GM03348 (cell line): ENCODE results near the gene SLC48A1.

Experiments used
- DNase-seq: peaks from one replicate; pipeline ENCODE4 v3.0.0; 2012; ENCODE audit warnings: low spot score

SLC48A1 gene

GRCh38 chr12:47744005-47744651 is 28.9 kb upstream of the SLC48A1 start:
- no peak for DNase-seq

GRCh38 chr12:47744778-47745436 is 28.1 kb upstream of the SLC48A1 start:
- DNase-seq, result no peak

DNA sequence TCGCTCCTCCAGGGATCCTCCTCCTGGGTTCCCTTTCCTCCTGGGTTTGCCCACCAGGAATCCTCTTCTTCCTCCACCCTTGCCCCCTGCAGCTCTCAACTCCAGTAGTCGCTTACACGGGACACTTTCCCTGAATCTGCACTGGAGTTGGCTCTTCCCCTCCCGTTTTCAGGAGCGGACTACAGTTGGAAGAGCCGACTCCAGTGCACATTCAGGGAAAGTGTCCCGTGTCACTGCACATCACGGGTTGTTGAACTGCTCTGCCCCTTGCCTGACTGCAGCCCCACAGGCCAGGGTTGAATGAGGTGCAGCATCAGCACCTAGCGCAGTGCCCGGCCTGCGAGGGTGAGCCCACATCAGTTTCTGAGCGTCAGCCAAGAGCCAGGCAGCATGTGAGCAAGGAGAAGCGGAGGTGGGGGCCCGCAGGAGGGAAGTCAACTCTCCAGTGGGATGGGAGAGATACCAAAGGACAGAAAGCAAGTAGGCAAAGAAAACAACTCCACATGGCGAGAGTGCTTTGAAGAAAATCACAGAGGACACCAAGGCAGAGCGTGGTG is 27.5 kb upstream of the SLC48A1 start:
- no peak for DNase-seq

DNA sequence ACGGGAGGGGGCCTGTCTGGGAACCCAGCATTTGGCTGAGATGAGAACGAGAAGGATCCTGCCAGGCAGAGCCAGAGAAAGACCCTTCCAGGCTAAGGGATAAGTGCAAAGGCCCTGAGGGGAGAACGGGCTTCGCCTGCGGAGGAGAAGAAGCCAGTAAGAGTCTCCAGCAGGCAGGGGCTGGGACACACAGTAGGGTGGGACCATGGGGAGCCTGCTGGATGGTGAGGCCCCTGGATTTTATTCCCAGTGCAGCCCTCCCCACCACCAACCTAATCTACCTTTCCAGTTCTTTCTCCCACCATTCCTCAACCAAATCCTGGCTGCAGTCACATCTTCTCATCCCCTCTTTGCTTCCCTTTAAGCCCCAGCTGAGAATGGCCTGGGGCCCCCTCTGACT is 27.0 kb upstream of the SLC48A1 start:
- DNase-seq, result no peak

GRCh38 chr12:47746523-47746922 is 26.5 kb upstream of the SLC48A1 start:
- no peak for DNase-seq

- DNase-seq, result no peak
These were observed 25.9 kb upstream of the SLC48A1 start for GRCh38 chr12:47747126-47747525.

DNA sequence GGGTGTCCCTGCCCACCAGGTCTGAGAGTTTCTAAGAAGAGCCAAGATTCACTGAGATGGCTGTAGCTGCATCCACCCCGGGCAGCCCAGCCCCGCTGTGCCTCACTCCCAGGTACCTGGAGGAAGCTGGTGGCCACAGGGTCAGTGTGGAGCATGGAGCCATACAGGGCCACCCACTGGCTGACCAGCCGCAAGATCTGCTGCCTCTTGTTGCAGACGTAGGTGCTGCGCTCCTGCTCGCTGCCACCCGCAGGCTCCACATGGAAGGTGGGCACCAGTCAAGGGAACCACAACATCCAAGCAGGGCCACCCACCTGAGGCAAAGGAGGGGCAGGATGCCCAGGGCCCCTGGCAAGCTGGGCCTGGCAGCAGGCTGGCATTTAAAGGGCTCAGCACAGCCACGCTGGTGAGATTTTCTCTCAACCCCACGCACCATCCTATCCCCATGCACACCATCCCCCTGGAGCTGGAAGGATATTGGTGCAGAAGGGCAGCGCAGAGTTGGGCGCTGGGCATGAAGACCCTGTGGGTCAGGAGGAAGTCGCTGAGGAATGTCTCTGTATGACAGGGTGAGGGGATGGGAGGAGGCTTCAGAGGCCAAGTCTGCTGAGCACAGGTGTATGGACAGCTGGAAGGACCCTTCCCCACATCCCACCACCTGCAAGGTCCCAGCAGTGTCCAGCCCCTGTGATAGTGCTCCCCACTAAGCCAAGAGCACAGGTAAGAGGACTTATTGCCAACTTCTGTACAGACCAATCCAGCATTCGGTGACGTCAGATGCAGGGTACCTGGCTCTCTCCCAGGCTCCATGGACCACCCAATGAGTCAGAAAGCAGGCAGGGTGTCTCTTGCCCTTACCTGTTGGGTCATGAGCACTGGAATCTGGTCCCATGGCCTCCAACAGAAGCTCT is 25.2 kb upstream of the SLC48A1 start:
- no peak for DNase-seq

DNA sequence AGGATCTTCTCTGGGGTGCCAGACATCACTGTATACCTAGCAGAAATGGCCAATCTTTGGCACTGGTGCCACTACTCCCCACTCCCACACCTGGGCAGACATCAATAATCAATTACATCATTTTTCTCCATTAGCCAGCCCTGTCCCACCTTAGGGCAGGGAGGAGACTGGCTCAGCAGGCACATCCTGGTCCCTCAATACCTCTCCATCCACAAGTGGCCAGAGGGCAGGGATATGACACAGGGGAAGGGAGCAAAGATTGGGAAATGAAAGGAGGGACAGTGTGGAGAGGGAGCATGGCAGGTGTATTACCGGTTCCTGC is 24.6 kb upstream of the SLC48A1 start:
- DNase-seq, result no peak

GRCh38 chr12:47748899-47749298 is 24.1 kb upstream of the SLC48A1 start:
- DNase-seq, result no peak

DNA sequence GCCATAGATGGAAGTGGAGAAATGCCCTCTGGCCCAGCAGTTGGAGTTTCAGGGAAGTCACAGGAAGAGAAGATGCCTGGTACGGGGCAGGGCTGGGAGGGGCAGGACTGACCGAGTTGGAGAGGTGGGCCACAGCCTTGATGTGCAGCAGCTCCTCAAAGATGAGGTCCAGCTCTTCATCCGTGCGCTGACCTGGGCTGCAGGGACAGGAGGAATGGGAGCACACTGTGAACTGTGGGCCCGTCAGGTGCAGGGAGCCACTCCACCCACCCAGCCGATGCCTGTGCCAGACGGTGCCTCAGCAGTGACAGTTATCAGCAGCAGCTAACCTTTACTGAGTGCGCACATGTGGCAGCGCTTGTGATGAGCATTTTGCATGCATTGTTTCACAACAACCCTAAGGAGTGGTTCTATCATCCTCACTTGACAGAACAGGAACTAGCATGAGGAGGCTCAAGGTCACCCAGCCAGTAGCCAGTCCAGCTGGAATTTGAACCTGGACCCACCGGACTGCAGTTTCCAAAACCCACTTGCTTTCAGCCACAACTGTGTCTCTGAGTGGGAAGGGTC is 22.7 kb upstream of the SLC48A1 start:
- no peak for DNase-seq

DNA sequence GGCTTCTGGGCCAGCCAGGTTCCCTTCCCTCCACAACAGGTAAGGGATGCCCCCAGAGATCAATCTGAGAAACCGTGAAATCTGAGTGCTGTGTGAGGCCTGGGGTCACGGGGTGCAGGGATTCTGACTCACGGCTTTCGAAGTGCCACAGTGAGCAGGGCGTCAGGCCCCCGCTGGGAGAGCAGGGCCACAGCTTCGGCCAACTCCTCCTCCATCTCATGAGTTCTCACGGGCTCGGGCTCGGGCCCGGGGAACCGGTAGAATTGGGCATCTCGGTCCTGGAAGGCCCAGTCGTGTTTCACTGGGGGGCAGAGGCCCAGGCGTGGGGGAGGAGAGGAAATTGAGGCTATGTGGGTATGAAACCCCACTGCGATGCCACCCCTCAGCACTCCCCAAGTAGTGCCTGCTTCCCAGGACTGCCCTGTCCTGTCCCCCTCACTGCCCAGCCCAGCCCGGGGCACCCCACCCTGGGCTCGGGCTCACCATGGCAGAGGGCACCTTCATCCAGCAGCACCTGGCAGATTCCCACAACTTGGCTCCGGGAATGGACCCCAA is 22.0 kb upstream of the SLC48A1 start:
- DNase-seq, result no peak

DNA sequence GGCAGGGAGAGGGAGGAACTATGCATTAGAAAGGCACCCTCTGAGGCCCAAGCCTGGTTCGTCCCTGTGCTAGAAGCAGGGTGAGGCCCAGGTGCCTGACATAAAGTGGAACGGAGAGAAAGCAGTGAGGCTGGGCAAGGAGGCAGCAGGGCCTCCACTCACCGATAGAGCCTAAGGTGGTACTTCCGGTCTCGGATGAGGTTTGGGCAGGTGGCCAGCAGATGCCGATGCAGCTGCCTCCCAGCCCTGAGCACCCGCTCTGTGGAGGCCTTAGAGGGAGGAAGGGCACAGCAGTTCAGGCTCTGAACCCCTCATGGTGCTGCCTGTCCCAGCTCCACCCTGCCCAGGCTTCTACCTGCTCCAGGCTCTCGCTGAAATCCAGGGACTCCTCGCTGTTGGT is 21.5 kb upstream of the SLC48A1 start:
- no peak for DNase-seq

GRCh38 chr12:47752121-47752520 is 20.9 kb upstream of the SLC48A1 start:
- no peak for DNase-seq

- DNase-seq, result peak; percentile 79
These were observed 20.5 kb upstream of the SLC48A1 start for GRCh38 chr12:47752552-47752951.

DNA sequence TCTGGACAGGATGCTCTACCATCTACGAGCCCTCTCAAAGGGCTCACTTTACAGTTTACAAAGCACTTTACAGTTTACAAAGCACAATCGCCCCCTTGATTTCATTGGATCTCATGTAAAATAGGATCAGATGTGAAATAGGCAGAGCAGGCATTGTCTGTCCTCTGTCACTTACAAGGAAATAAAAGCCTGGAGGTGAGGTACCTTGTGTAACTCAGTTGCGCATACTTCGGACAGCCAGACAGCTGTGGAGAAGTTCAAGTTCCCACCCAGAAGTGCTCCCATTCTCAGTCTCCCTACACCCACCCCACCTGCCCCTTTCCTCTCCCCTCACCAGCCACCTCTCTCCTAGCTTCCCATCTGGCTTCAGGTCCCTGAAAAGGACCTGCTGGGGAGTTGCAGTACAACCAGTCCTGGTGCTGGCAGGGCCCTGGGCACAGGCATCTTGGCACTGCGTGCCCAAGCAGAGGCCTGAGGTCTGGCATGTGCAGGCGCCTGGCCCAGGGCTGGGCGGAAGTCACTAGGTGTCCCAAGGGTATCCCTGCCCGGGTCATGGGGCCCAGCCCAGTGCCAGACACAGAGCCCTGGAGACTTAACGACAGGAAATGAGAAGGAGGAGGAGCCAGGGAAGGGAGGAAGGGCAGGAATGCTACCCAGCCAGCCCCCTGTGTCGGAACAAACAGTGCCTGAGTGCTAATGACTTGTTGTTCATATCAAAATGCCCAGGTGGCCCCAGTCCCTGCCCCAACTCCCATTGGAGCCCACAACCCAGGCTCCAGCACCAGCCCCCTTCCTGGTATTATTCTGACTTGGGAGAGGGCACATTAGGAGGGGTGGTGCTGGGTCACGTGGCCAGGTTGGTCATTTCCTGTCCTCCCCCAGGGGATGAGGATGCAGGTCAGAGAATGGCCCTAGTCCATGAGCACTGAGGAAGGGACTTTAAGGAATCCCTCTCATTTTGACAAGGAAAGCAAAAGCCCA is 19.7 kb upstream of the SLC48A1 start:
- DNase-seq, result no peak

- DNase-seq, result no peak
These were observed 18.9 kb upstream of the SLC48A1 start for GRCh38 chr12:47754126-47754525.

DNA sequence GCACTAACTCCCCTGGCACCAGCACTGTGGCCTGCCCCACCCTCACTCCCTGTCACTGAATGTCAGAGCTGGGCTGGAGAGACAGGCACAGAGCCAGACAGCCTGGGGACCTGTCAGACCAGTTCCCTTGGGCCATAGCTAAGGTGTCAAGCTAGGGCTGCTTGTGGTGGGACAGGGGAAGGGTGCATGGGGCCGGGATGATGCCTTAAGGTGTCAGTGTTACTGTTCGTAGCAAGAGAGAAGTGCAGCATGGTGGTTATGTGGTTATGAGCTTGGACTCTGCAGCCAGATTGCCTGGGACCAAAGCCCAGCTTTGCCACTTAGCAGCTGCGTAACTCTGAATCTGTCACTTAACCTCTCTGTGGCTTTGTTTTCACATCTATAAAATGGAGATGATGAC is 18.2 kb upstream of the SLC48A1 start:
- DNase-seq, result no peak

DNA sequence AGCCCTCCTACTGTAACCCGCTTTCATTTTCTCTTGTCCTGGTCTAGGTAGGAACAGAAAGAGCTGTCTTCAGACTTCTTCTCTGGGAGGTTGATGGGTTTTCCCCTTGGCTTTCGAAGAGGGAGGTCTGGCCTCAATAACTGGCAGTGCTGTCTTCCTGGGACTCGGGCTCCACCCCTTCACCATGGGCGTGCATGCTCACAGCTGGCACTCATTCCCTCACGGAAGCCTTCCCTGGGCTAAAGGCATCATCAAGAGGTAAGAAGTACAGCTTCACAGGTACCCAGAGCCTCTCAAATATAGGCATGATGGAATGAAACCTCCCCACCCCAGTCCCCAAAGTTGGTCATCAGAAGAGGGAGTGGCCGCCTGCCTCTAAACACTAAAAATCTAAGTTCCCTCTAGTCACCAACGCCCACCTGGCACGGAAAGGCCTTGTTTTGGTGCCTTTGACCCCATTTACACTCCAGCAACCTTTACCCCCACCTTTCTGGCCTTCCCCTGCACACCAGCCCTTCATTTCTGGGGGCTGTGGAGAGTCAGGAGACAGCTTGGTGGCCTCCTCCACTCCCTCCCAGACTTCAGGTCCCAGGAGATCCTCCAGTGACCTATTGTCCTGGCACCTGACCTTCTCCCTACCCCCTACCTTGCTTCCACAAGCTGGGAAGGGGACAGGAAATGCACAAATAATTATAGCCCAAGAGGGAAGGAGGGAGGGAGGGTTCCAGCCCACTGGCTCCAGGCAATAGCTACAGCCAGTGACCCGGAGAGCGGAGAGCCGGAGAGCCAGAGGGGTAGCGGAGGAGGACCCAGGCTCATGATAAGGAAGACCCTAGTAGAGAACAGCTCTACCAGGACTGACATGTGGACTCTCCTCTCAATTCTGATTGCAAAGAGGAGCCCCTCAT is 17.1 kb upstream of the SLC48A1 start:
- no peak for DNase-seq

- no peak for DNase-seq
These were observed 15.6 kb upstream of the SLC48A1 start for GRCh38 chr12:47757364-47757839.
